GM20000 (cell line): Measurements from ENCODE around the gene GNAQ.
"Not testable (repeated sequence)": the region's sequence is repeated elsewhere in the genome, so short reads cannot be mapped to it uniquely, and the experiment has no call there.

ENCODE experiments used
- DNase-seq: peaks from one replicate; pipeline ENCODE4 v3.0.0; 2012; ENCODE audit warnings: low spot score
- TF ChIP-seq, protein P1 (sequence below): IDR thresholded peaks from 2 replicates; pipeline ENCODE4 v1.5.1; 2012; ENCODE audit warnings: mild to moderate bottlenecking, control low read depth; ENCODE audit errors: extremely low read depth, missing control alignments

GNAQ gene

DNA sequence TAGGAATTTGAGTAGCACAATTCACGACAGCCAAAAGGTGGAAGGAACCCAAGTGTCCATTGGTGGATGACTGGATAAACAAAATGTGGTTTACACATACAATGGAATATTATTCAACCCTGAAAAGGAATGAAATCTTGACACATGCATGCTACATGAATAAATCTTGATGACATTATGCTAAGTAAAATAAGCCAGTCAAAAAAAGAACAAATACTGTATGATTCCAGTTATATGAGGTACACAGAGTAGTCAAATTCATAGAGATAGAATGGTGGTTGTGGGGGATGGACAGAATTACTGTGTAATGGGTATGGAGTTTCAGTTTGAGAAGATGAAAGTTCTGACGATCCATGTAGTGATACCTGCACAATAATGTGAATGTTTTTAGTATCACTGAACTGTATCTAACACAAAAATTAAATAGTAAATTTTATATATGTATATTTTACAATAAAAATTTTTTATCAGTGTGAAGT lies 265.8 kb downstream of the GNAQ start:
- TF ChIP-seq, protein P1, sequence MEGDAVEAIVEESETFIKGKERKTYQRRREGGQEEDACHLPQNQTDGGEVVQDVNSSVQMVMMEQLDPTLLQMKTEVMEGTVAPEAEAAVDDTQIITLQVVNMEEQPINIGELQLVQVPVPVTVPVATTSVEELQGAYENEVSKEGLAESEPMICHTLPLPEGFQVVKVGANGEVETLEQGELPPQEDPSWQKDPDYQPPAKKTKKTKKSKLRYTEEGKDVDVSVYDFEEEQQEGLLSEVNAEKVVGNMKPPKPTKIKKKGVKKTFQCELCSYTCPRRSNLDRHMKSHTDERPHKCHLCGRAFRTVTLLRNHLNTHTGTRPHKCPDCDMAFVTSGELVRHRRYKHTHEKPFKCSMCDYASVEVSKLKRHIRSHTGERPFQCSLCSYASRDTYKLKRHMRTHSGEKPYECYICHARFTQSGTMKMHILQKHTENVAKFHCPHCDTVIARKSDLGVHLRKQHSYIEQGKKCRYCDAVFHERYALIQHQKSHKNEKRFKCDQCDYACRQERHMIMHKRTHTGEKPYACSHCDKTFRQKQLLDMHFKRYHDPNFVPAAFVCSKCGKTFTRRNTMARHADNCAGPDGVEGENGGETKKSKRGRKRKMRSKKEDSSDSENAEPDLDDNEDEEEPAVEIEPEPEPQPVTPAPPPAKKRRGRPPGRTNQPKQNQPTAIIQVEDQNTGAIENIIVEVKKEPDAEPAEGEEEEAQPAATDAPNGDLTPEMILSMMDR = no peak
- DNase-seq = no peak

DNA sequence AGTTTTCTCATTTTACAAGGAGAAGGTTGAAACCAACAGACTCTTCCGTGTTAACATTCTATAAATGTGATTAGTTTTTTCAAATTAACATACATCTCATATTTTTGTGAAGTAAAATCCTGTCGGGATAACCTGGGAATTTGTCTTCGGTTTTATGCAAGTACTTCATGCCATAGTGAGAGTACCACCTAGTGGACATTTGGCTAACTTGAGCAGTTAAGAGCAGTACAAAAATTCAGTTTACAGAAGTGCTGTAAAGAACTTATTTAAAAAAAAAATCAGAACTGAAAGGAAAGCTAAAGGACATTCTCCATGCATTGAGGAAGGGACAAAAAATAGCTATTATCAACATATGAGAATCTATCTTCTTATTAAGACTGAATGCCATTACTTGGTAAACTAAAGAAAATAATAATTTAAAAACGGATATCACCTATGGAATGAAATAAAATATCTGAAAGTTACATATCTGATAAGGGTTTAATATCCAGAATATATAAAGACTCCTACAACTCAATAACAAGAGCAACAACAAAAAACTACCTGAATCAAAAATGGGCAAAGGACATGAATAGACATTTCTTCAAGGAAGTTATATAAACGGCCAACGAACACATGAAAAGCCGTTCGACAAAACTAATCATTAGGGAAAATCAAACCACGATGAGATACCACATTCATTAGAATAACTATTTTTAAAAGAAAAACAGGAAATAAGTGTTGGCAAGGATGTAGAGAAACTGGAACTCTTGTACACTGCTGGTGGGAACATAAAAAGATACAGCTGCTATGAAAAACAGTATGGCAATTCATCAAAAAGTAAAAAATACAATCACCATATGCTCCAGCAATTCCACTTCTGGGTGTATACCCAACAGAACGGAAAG lies 266.5 kb downstream of the GNAQ start:
- no peak for DNase-seq

DNA sequence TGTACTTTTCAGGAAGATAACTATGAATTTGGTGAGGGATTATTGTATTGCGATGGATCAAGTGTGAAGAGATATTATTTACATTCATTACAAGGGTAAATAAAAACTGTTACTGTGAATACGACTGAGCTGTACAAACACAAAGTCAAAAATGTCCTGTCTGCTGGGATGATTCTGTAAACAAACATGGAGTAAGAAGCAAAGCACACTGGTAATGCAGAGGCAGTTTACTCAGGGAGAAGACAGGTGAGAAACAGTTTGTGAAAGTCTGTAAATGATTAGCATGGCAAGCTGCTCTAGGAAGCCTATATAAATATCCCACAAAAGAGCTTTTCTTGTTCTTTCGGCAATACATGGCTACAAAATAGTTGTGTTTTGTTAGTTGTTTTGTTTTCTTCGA lies 268.0 kb downstream of the GNAQ start:
- no peak for DNase-seq
- TF ChIP-seq, protein P1 = no peak

More for the DNA sequence above, 266.5 kb downstream of the GNAQ start:
- TF ChIP-seq, protein P1 = no peak

DNA sequence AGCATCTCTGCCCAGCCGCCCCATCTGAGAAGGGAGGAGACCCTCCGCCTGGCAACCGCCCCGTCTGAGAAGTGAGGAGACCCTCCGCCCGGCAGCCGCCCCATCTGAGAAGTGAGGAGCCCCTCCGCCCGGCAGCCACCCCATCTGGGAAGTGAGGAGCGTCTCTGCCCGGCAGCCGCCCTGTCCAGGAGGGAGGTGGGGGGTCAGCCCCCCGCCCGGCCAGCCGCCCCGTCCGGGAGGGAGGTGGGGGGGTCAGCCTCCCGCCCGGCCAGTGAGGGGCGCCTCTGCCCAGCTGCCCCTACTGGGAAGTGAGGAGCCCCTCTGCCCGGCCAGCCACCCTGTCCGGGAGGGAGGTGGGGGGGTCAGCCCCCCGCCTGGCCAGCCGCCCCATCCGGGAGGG lies 270.7 kb downstream of the GNAQ start:
- not testable (repeated sequence) for DNase-seq

DNA sequence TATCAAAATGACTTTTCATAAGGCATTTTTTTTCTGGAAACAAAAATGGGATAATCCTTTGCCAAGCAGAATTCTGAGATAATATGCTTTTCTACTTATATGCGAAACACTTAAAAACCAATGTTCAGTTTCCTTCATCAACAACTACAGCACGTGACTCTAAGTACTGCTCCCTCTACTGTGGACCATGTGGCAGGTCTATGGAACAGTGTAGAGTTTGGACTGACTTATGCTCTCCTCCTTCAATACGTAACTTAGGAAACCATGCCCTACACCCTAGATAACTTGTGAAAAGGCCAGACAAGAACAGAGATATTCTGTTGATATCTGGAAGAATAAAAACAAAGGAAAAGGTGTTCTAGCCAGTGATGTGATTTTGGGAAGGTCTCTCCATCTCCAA lies 272.2 kb downstream of the GNAQ start:
- TF ChIP-seq, protein P1 = no peak
- DNase-seq = no peak

DNA sequence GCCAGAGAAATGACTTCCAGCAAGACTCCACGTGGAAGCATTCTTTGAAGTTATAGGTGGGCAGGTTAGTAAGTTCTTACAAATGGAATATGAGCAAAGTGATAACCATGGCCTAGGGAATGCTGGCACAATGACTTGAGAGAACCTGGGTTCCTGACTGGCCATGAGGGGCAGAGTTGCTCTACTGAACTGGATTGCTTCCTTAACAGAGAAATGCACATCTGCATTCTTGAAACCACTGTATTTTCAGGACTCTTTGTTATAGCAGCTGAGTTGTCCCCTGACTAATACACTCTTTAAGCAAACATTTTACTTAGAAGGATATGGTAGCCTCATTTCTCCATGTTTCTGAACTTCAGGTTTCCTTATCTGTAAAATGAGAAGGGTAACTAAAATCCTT lies 275.2 kb downstream of the GNAQ start:
- TF ChIP-seq, protein P1 = no peak
- no peak for DNase-seq

DNA sequence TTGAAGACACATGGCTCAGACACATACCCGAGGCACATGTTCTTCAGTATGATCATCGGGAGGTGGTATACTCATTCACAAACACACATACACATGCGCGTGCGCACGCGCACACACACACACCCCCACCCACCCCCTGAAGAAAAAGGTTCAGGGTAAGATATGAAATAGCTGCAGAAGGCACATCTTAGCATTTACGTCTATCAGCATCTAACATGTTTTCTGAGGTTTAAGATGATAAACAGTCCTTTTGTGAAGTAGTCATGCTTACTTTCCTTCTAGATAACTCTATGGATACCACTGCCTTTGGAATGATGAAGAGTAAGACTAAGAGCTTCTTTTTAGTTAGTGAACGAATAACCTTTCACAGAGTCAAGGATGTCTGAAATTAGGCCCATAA lies 278.4 kb downstream of the GNAQ start:
- TF ChIP-seq, protein P1 = no peak
- DNase-seq = no peak

DNA sequence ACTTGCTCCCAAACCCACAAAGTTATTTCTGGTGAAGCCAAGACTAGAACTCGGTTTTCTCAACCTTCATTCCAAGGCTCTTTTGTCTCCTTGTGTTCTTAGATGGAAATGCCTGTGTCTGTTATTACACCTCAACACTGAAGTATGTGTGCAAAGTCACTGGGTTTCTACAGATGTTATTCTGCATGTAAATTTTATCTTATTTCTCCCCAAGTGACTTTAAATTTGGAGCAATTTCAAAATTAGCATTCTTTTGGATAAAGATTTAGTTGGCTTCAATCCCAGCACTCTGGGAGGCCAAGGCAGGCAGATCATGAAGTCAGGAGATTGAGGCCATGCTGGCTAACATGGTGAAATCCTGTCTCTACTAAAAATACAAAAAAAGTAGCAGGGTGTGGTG lies 279.1 kb downstream of the GNAQ start:
- no peak for DNase-seq
- TF ChIP-seq, protein P1 = no peak
